ENCODE measurements around the gene CD109.

DNA sequence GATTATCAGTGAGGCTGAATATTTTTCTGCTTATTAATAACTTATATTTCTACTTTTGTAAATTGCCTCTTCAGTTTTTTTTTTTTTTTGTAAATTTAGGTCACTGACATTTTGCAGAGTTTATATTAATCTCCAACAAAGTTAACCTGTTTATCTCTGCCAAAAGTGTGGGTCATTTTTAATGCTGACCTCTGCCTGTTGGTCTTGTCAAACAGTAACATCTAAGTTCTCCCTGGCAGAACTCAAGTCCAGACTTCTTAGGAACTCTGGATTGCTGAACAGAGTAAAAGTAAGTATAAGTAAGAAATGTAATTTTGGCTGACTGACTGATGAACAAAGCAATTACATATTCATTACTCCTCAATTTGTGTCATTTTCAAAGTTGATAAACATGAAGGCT lies 83.9 kb downstream of the CD109 start:
- TF ChIP-seq EZH2 (IDR thresholded peaks at IDR 0.05) (no peak), POLR2AphosphoS5 (IDR thresholded peaks at IDR 0.05; ENCODE audit: borderline replicate concordance, low read depth, low read length) (no peak), FOXP2 (optimal IDR thresholded peaks at IDR 0.05; ENCODE audit: control extremely low read depth, extremely low read length, insufficient read depth) (no peak)

All from SK-N-MC (cell line).